ENCODE data around the gene YPEL4.

The YPEL4 gene

DNA sequence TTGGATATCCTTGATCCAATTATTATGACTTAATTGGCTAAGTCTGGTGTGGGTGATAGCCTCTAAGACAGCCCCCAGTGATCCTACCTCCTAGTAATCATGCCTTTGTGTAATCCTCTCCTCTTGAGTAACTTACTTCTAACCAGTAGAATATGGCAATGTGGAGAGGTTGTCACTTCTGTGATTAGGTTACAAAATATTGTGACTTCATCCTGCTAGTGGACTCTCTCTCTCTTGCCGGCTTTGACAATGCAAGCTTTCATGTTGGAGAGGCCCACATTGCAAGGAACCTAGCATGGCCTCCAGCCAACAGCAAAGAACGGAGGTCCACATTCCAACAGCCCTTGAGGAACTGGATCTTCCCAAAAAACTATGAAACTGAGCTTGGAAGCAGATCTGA is 19.5 kb downstream of the YPEL4 start:
- DNase-seq: no peak

DNA sequence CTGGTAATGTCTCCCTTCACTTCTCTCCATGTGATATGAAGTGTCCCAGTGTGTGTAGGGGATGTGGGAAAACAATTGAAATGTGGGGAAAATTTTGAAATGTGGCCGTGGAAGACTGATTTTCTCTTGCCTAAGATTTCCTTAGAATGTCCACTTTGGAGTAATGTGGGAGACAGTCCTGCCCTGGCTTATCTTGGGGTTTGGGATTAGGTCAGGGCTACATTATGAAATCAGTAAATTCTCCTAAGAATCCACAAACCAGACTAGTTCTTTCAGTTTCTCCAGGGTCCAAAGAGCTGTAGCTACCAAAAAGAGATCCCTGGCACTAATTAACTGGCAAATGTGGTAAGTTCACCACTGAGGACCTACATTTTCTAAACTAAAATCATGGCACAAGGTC is 22.8 kb downstream of the YPEL4 start:
- DNase-seq: no peak

DNA sequence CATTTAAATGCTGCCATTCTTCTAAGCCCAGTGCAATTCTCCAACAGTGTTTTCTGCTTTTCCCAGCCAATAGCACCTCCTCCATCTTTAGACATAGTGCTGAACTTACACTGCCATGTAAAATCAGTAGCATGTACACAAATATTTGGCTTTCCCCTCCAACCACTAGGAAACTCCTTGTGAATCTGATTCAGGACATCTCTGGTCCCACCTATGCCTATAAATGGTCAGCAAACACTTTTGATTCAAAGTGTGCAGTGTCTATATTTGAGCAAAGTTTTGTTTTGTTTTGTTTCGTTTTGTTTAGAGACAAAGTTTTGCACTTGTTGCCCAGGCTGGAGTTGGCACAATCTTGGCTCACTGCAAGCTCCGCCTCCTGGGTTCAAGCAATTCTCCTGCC is 24.8 kb downstream of the YPEL4 start:
- no peak for DNase-seq

DNA sequence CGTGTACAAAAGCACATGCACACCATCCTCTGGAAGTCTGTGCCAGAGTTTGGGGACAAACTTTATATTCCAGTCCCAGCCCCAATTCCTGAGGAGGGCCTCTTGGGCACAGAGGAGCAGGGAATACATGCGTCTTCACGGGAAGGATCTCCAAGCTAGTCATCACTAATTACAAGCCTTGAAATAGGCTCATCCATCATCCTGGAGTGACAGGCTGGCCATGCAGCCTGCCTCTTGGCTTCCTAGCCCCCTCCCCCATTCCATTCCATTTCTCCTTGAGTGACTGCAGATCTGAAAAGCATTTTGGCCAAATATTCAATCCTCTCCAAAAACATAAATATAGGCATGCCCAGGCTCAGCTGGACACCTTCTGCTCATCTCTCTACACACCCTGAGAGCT is 27.4 kb downstream of the YPEL4 start:
- no peak for DNase-seq

DNA sequence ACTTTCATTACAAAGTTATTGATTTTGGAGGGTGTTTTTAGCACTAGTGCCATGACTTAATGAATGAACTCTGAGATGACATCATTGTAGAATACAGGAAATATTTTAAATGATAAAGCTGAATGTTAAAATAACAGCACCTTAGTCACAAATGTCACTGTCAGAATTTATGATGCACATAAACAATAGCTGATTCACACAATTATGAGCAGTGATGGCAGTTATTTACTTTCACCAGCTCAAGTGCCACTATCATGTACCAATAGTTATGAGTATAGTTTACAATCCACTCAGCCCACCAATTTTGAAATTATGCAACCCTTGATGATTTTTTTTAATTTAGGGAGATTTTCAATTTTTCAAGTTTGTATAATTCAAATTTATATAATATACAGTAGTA is 29.2 kb downstream of the YPEL4 start:
- no peak for DNase-seq

DNA sequence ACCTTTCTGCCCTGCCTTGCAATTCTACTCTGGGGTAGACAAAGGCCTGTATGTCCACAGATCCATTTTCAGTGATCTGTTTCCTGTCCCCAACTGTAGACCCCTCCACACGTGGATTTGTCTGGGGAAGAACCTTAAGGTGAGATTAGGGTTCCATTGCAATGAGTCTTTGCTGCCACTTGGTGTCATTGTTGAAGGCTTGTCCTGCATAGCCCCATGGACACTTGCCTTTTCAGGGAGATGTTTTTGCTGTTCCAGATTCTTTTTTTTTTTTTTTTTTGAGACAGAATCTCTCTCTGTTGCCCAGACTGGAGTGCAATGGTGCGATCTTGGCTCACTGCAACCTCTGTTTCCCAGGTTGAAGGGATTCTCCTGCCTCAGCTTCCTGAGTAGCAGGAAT is 30.4 kb downstream of the YPEL4 start:
- no peak for DNase-seq

DNA sequence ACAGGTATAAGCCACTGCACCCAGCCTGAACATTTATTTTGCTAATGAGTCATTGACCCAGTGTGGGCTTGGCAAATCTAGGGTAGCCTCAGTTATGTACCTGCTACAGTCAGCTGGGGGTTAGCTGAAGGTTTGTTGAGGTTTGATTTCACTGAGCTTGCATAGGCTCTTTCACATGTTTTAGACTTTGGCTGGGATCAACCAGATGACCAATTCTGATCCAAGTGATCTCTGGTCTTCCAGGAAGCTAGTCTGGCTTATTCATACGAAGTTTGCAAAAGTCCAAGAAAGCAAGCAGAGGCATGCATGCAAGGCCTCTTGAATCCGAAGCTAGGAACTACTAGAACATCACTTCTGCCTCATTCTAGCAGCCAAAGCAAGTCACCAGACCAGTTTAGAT is 31.3 kb downstream of the YPEL4 start:
- no peak for DNase-seq

DNA sequence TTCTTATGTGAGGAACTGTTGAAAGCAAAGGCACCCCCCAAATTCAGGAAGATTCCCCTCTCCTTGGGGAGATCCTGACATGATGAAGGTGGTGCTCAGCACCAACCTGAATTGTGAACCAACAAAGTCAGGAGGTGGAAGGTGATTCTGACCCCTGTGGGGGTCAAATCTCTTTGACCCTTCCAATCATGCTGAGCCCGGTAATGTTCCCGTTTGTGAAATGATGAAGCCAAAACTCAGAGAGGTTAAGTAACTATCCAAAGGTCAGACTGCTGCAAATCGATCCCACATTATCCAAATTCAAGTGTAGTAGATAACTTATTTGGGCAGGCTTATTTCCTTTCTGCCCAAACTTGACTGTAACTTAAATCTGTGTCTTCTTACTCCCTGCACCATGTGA is 33.1 kb downstream of the YPEL4 start:
- DNase-seq: no peak

DNA sequence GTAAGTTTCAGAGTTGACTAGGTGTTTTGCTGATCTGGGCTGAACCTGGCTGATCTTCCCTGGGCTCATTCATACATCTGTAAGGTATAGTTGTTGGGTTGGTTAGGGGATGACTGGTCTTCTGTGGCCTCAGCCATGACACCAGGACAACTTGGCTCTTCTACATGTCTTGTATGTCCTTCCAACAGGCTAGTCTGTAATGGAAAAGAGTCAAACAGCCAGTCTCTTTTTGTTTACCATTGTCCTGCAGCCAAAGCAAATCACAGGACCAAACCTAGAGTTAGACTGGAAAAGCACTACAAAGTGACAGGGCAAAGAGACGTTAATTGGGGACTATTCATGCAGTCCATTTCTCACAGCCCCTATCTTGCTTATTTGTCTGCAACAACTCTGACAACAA is 34.4 kb downstream of the YPEL4 start:
- no peak for DNase-seq

DNA sequence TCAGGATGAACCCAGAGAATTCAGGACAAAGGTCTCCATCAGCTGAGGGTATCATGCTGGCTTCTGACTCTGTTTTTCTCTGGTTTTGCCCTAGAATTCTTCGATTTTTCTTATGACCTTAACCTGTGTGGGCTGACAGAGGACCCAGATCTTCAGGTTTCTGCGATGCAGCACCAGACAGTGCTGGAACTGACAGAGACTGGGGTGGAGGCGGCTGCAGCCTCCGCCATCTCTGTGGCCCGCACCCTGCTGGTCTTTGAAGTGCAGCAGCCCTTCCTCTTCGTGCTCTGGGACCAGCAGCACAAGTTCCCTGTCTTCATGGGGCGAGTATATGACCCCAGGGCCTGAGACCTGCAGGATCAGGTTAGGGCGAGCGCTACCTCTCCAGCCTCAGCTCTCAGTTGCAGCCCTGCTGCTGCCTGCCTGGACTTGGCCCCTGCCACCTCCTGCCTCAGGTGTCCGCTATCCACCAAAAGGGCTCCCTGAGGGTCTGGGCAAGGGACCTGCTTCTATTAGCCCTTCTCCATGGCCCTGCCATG is 35.4 kb downstream of the YPEL4 start:
- no peak for DNase-seq

DNA sequence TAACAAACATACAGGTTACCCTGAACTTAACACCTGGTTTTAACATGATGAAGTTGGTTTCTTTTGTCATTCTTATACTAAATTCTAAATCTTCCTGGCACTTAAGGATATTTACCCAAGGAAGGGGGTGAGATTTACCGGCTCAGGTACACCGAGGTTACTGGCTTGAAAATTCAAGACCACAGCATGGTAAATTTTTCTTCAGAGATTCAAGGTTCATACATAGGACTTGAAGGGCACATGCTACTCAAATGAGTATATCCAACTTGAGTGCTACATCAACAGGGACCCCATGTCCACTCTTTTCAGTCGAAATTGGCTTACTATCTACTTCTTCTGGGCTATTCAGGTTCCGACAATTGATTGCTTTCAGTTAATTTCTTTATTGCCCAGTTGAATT is 39.5 kb downstream of the YPEL4 start:
- DNase-seq: no peak

DNA sequence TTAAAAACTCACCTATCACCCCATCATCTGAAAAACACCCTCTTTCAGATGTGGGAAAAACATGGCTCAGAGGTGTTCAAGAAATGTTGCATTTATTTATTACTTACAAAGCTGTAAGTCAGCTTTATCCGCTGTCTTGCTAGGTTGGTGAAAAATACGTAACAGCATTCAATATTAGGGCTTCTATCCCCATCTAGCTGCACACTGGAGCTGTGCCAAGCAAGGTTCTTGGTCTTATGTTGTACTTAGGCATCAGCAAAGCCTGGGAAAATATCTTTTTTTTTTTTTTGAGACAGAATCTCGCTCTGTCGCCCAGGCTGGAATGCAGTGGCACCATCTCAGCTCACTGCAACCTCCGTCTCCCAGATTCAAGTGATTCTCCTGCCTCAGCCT is 44.7 kb downstream of the YPEL4 start:
- DNase-seq: no peak

DNA sequence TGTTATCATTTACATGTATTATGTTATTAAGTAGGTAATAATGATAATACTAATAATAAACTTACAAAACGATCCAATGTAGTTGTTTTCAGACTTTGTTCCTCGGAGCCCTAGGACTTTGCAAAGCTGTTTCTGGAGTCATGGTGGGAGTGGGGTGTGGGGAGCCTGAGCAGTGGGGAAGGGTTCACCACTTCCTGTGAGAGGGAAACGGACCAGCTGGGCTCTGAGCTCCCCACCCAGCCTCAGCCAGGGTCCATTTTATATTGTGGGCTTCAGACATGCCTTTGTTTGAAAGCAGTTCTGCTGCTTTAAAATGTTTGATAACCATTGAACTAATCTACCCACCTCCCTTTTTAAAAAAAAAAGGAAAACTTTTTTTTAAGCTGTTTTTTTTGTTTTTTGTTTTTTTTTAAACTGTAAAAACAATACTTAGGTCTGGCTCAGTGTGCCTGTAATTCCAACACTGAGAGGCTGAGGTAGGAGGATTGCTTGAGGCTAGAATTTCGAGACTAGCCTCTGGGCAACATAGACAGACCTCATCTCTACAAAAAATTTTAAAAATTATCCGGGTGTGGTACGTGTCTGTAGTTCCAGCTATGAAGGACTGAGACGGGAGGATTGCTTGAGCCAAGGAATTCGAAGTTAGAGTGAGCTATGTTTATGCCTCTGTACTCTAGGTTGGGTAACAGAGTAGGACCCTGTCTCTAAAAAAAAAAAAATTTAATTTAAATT is 45.2 kb downstream of the YPEL4 start:
- no peak for DNase-seq

DNA sequence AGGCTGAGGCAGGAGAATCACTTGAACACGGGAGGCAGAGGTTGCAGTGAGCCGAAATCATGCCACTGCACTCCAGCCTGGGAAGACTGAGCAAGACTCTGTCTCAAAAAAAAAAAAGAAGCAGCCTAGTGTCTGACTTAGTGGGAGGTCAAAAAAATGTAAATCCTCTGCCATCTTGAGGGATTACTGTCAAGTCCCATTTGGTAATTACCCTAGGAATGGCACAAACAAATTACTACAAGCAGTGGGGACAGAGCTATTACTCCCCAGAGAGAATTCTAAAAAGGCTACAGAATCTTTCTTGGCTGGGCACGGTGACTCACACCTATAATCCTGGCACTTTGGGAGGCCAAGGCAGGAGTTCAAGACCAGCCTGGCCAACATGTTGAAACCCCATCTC is 48.4 kb downstream of the YPEL4 start:
- DNase-seq: no peak

DNA sequence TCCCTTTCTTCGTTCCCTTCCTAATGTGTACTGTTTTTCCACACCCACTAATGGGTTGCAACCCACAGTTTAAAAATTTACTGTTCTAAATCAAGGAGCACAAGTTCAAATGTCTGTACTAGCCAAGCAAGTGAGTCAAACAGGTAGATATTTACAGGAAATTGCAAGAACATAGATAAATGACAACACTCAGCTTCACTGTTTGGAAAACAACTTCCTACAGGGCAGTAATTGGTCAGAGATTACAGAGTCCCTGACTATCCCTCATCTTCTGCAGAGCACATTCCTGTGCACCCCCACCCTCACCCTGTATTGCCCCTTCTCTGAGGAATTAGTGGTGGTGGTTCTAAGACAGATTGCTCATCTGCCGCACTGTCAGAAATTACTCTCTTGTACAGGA is 50.3 kb downstream of the YPEL4 start:
- DNase-seq: no peak

DNA sequence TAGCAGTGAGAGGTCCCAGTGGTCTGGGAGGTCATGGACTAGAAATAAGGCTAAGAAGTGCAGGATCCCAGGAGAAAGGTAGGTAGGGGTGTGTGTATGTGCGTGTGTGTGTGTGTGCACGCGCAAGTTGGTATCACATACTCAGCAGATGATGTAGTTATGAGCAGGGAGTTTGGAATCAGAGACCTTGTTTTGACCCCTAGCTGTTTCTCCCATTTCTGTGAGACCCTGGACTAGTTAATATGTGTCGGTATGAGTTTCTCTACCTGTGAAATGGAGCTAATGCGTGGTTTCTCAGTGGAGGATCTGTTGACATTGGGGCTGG is 50.9 kb downstream of the YPEL4 start:
- no peak for DNase-seq

DNA sequence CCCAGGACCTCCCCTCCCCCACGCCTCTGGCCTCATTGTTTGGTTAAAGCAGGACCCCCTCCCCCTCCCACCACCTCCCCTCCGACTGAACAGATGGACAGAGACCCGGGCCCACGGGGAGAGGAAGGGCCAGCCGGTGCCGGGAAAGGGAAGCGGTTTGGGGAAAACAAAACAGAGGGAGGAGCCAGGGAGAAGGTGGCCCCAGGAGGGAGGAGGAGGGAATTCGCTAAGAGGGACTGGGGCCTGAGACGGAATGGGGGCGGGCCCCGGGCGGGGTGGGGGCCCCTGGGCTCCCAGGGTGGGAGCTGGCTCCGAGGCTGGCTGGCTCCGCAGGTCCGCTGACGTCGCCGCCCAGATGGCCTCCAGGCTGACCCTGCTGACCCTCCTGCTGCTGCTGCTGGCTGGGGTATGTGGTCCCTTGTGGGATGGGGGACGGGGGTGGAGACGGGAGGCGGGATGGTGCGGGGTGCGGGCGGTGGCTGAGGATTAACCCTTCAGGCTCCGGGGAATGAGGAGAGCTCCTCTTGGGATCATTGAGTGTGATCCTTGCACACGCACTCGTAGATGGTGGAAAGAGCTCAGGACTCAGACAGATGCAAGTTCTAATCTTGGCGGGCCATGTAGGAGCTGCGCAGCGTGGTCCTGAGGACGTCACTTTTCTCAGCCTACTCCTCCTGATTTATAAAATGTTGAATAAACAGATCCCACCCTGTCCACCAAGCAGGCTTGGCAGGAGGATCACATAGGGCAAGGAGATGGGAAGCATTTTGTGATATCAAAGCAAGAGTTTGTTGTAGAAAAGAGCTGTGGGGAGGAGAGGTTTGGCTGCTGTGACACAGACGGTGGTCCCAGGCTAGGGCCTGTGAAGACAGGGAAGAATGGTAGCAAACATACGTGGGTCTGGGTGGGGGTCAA is 51.5 kb downstream of the YPEL4 start:
- DNase-seq: no peak

DNA sequence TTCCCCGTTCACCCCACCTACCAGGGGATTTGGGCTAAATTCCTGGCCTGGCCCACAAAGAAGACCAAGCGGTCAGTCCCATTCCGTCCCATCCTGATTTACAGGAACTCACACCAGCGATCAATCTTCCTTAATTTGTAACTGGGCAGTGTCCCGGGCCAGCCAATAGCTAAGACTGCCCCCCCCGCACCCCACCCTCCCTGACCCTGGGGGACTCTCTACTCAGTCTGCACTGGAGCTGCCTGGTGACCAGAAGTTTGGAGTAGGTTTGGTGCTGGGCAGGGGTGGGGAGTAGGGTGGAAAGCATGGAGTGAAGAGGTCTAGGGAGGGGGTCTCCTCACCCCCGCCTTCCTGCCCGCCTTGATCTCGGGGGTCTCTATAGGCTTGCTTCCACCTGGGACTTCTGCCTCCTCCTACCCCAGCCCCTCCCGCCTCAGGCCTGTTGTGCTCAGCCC is 52.2 kb downstream of the YPEL4 start, which contains the start of gene SERPING1:
Gene SERPING1 (plus strand): TSS at position 225 of the 455 bp plus-strand sequence. CDS start 586 bp downstream, outside the sequence.
- DNase-seq: no peak

DNA sequence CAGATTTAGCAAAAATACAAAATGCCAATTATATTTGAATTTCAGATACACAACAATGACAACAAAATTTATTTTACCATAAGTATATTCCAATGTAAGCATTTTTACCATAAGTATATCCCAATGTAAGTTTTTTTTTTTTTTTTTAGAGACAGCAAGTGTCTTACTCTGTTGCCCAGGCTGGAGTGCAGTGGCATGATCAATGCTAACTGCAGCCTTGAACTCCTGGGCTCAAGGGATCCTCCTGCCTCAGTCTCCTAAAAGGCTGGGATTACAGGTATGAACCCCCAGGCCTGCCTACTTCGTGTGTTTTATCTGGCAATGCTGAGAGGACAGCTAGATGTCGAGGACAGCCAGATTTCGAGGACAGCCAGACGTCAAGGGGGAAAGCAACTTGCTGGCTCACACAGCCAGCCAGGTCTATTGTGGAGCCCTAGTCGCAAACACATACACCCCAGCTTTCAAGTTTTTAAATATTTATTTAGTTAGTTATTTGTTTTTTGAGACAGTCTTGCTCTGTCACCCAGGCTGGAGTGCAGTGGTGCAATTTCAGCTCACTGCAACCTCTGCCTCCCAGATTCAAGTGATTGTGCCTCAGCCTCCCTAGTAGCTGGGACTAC is 53.3 kb downstream of the YPEL4 start:
- DNase-seq: no peak
